GM18507 (cell line): ENCODE results near the gene PDE8B.
"Not testable (repeated sequence)": the region's sequence is repeated elsewhere in the genome, so short reads cannot be mapped to it uniquely, and the experiment has no call there.

Source experiments
- DNase-seq: peaks from one replicate; pipeline ENCODE4 v3.0.0; 2011; ENCODE audit warnings: low read depth; ENCODE audit not compliant: insufficient read length; ENCODE audit errors: extremely low spot score
- FAIRE-seq: peaks from 2 replicates; lab custom pipeline; 2011; peaks lifted over from hg19 to GRCh38; lab: Jason Lieb, UNC

Gene PDE8B

GRCh38 chr5:77454123-77454522, 243.6 kb downstream of the PDE8B start:
- DNase-seq = no peak
- no peak for FAIRE-seq

GRCh38 chr5:77461287-77461686, 250.8 kb downstream of the PDE8B start:
- no peak for FAIRE-seq
- DNase-seq = no peak

- DNase-seq (no peak), FAIRE-seq (no peak)
Observed at GRCh38 chr5:77463905-77464304, 253.4 kb downstream of the PDE8B start.

GRCh38 chr5:77468875-77469274, 258.4 kb downstream of the PDE8B start:
- not testable (repeated sequence) for DNase-seq, FAIRE-seq

- not testable (repeated sequence) for DNase-seq
Observed at GRCh38 chr5:77475041-77475440, 264.6 kb downstream of the PDE8B start.

More at GRCh38 chr5:77475041-77475440, 264.6 kb downstream of the PDE8B start:
- not testable (repeated sequence) for FAIRE-seq
